Stimulated activated naive CD8-positive, alpha-beta T cell treated with anti-CD3 and anti-CD28 coated beads, Interleukin-15, amount 100 ng/mL, for 72 hours (primary cell): ENCODE results near the gene ARF4.
A peak's percentile ranks its signal among the peaks of the same experiment; 100 is the strongest.

ENCODE experiments used
- ATAC-seq: fragments of 150-1000 bp; cut with Tn5 transposase; 2 replicates; pipeline ENCODE4 v1.10.0; 2021; ENCODE audit warnings: mild to moderate bottlenecking, moderate library complexity
- DNase-seq, 2 donors: peaks; one replicate each; pipeline ENCODE4 v3.0.0; 2021 to 2022
- H3K27ac Mint-ChIP-seq, 2 donors: one replicate each; pipeline ENCODE4 v1.8.0; 2022; ENCODE audit warnings: mild to moderate bottlenecking in 2 of 2, mixed read lengths in 2 of 2, moderate library complexity in 2 of 2
- H3K27me3 Mint-ChIP-seq: one replicate; pipeline ENCODE4 v1.8.0; 2022; ENCODE audit warnings: mixed read lengths
- H3K4me1 Mint-ChIP-seq: one replicate; pipeline ENCODE4 v1.8.0; 2022; ENCODE audit warnings: mild to moderate bottlenecking, mixed read lengths
- H3K4me3 Mint-ChIP-seq, 2 donors: one replicate each; pipeline ENCODE4 v1.8.0; 2022; ENCODE audit warnings: mild to moderate bottlenecking in 2 of 2, mixed read lengths in 2 of 2, moderate library complexity in 1 of 2
- H3K9me3 Mint-ChIP-seq, 2 donors: one replicate each; pipeline ENCODE4 v1.8.0; 2022; ENCODE audit warnings: mixed read lengths in 2 of 2

ARF4 gene

DNA sequence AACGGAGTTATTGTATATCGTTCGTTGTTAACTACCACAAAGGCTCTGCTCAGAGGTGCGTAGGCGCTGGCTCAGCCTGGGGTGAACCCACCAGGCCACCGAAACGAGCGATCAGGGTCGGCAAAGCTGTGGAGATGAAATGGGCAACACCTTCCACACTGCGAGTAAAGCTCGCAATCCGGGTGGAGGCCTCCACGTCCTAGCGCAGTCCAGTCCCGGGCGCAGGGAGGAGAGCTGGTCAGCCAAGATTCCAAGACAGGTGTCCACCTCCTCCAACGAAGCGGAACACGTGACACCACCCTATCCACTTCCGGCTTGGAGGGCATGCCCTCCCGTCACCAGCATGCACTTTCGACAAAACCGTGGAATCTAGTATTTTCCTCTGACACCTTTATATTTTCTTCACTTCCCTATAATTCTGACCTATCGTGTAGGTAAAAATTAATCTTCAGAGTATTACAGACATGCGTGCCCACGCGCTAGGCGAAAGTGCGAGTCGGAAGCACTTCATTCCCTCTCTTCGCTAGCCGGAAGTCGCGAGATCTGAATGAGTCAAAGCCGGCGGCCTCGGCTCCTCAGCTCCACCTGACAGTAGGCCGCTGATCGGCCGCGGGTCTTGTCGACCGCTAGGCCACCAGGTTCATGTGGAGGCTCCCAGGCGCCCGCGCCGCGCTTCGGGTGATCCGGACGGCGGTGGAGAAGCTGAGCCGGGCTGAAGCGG lies 41.2 kb downstream of the ARF4 start, which contains the start of gene PDE12:
Gene PDE12, plus strand, starts transcription at position 537 of the 721 bp plus-strand sequence. Its CDS starts 106 bp downstream, at position 643.
- peaks cover 45% of the 10 kb centered on the region for H3K4me1 Mint-ChIP-seq
- ATAC-seq (peak; percentile 89), DNase-seq (peak; percentile 88 to 92)
- no peaks in the 10 kb centered on the region for H3K27me3 Mint-ChIP-seq
- peak within 1 kb of the TSS; percentile 99 to 100 for H3K27ac Mint-ChIP-seq
- H3K4me3 Mint-ChIP-seq = peak within 1 kb of the TSS; percentile 84 to 99
- no peaks in the 10 kb centered on the region for H3K9me3 Mint-ChIP-seq

GRCh38 chr3:57555306-57555705 lies 41.8 kb downstream of the ARF4 start:
- Mint-ChIP-seq H3K4me3 (peak overlapping the region; percentile 84 to 99), H3K4me1 (peaks cover 39% of the 10 kb centered on the region), H3K27me3 (no peaks in the 10 kb centered on the region), H3K27ac (peak overlapping the region; percentile 99 to 100), H3K9me3 (no peaks in the 10 kb centered on the region)
- DNase-seq = no peak
- ATAC-seq = no peak

GRCh38 chr3:57546616-57547015 lies 50.5 kb downstream of the ARF4 start:
- no peaks in the 10 kb centered on the region for H3K9me3 Mint-ChIP-seq
- H3K27me3 Mint-ChIP-seq = no peaks in the 10 kb centered on the region
- H3K27ac Mint-ChIP-seq = no peak overlapping the region
- DNase-seq = no peak
- no peak for ATAC-seq
- peaks cover 9% of the 10 kb centered on the region for H3K4me1 Mint-ChIP-seq
- no peak overlapping the region for H3K4me3 Mint-ChIP-seq

DNA sequence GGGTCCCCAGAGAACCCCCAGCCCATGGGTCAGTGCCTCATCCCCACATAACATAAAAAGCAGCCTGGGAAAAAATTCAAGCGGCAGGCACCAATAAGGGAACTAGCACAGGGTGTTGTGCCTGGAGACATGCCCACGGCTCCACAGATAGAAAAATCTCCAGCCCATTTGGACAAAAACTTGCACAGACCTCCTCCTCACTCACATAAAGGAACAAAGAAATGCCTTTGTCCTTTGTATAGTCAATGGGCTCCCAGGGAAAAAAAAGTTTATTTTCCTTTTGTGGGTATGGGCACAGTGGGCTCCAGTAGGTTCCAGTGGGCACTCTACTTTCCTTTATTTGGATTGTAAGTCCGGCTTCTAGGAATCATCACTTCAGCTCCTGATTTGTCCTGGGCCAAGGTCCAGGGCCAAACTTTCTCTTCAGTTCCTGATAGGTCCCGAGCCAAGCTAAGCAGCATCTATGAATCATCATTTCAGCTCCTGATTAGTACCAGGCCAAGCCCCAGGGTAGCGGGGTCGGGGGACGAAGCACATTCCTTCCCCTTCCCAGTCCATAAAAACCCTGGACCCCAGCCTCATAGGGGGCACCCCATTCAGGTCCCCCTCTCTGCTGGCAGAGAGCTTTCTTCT lies 51.4 kb downstream of the ARF4 start:
- no peak overlapping the region for H3K4me3 Mint-ChIP-seq
- no peak for ATAC-seq

DNA sequence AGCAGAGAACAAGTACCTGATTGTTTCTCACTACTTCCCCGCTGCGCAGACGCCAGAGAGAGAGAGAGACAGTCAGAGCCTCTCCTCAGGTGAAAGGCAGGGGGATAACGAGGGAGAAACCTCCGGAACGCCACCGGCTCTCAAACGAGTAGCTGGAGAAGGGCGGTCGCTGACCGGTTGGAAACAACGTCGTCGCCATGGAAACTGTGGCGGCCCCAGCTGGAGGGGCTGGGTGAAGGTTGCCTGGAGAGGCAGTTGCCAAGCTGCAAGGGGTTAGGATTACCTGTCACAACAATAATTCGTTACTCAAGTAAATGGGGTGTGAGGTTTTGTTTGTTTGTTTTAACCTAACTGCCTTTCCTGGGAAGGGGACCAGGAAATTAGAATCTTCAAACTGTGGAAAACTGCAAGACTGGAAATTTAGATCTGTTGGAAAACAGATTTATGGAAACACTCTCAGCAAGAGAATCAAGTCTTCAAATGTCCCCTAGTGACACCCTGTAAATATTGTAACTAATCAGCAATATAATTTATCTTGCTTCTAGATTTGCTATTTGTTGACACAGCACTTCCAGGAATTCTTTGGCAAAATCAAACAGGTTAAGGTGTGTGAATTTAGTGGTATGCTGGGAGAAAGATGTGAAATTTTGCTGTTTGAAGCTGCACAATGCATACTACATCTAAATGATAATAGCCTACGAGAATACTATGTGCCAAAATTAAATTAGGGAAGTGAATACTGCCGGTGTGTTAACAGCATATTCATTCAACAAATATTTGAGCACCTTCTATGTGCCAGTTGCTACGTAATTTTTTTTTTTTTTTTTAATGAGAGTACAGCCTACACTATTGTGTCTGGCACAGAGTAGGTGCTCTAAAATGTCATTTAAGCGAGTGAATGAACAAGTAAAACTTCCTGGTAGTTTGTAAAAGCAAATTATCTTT lies 52.7 kb downstream of the ARF4 start, which contains the start of gene DNAH12:
Gene DNAH12, minus strand, starts transcription at position 164 of the 945 bp plus-strand sequence. CDS start 1,474 bp downstream, outside the sequence.
- ATAC-seq (no peak), DNase-seq (peak in 1 of 2 donors; percentile 4)

More for the DNA sequence above, 51.4 kb downstream of the ARF4 start:
- Mint-ChIP-seq H3K4me1 (peaks cover 9% of the 10 kb centered on the region), H3K27me3 (no peaks in the 10 kb centered on the region), H3K27ac (no peak overlapping the region), H3K9me3 (no peaks in the 10 kb centered on the region)
- no peak for DNase-seq

GRCh38 chr3:57538465-57538864 lies 58.7 kb downstream of the ARF4 start:
- DNase-seq (no peak), ATAC-seq (no peak)
- Mint-ChIP-seq H3K4me3 (no peak overlapping the region), H3K4me1 (no peaks in the 10 kb centered on the region), H3K9me3 (no peaks in the 10 kb centered on the region), H3K27me3 (no peaks in the 10 kb centered on the region), H3K27ac (no peak overlapping the region)

More for the DNA sequence above, 52.7 kb downstream of the ARF4 start, which contains the start of gene DNAH12:
- Mint-ChIP-seq H3K9me3 (no peaks in the 10 kb centered on the region), H3K4me3 (peak within 1 kb of the TSS in 1 of 2 donors; percentile 61), H3K4me1 (peaks cover 9% of the 10 kb centered on the region), H3K27ac (peak within 1 kb of the TSS in 1 of 2 donors; percentile 61), H3K27me3 (no peaks in the 10 kb centered on the region)

GRCh38 chr3:57530071-57530608 lies 67.0 kb downstream of the ARF4 start:
- Mint-ChIP-seq H3K9me3 (no peaks in the 10 kb centered on the region), H3K4me3 (no peak overlapping the region), H3K27me3 (no peaks in the 10 kb centered on the region), H3K4me1 (no peaks in the 10 kb centered on the region), H3K27ac (no peak overlapping the region)
- DNase-seq = no peak
- no peak for ATAC-seq
